GM19397 (cell line): ENCODE measurements around the gene TCAF1.

Source experiments
- ATAC-seq: cut with Tn5 transposase; IDR thresholded peaks from one replicate; pipeline ENCODE4 v1.9.1; 2021; ENCODE audit warnings: mild to moderate bottlenecking, moderate library complexity; ENCODE audit not compliant: unreplicated experiment

The TCAF1 gene, protein sequence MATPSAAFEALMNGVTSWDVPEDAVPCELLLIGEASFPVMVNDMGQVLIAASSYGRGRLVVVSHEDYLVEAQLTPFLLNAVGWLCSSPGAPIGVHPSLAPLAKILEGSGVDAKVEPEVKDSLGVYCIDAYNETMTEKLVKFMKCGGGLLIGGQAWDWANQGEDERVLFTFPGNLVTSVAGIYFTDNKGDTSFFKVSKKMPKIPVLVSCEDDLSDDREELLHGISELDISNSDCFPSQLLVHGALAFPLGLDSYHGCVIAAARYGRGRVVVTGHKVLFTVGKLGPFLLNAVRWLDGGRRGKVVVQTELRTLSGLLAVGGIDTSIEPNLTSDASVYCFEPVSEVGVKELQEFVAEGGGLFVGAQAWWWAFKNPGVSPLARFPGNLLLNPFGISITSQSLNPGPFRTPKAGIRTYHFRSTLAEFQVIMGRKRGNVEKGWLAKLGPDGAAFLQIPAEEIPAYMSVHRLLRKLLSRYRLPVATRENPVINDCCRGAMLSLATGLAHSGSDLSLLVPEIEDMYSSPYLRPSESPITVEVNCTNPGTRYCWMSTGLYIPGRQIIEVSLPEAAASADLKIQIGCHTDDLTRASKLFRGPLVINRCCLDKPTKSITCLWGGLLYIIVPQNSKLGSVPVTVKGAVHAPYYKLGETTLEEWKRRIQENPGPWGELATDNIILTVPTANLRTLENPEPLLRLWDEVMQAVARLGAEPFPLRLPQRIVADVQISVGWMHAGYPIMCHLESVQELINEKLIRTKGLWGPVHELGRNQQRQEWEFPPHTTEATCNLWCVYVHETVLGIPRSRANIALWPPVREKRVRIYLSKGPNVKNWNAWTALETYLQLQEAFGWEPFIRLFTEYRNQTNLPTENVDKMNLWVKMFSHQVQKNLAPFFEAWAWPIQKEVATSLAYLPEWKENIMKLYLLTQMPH

DNA sequence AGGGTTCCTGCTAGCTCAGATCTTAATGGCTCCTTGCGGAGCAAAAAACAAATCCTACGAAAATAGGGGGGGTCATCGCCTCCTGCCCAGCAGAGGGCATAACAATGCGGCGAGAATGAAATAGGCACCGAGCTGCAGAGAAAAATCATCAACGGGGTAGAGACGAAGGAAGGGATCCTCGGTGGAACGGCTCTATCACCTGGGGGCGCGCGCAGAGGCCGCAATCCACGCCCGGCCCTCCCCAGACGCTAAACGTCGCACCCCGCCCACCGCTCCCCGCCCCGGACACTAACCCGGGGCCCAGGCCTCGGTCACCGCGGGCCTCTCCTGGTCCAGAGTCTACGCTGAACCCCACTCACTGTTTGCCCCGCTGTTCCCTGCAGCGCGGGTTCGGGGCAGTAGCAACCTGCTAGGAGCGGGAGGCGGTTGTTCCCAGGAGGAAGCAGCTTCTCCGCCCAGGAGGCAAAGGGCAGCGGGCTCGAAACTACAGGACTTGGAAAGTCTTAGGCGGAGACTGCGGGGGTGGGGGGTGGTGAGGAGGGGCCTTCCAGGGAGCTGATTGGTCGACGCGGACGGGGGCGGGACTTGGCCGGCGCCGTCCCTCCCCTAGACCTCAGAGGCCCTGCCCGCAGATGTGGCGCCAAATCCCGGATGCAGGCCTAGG lies at the start of gene TCAF1:
Gene TCAF1, minus strand, starts transcription at position 509 of the 664 bp plus-strand sequence. CDS start 25,568 bp downstream, outside the sequence.
- ATAC-seq: peak; percentile 94

DNA sequence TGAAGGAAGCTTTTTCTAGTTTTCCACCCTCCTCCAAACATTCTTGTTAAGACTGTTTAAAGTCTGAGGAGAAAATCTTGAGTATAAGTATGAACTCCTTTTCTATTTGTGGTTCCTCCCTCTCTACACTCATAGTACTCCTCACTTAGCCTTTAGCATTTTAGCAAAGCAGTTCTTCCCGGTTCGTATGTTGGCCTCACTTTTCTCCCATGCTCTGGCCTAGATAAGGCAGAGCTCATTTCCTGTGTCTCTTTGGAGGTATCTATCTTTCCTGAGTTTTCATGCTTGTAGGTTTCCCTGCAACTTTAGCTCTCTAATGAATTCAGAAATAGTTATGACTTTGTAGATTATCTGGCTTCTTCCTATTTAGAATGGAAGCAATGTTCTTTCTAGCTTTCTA lies 46.8 kb upstream of the TCAF1 start:
- no peak for ATAC-seq

DNA sequence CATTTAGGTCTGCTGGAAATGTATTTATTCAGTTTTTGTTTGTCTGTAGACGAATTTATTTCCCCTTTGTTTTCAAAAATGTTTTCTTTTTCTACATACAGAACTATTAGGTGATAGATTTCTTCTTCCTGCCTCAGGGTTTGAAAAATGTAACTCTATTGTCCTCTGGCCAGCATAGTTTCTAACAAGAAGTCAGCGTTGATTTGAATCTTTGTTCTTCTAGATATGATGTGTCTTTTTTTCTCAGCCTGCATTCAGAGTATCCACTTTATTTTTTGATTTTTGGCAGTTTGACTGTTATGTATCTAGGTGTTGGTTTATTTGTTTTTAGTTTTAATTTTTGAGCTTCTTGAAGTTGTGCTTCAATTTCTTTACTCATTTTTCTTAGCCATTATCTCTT lies 45.1 kb upstream of the TCAF1 start:
- no peak for ATAC-seq

DNA sequence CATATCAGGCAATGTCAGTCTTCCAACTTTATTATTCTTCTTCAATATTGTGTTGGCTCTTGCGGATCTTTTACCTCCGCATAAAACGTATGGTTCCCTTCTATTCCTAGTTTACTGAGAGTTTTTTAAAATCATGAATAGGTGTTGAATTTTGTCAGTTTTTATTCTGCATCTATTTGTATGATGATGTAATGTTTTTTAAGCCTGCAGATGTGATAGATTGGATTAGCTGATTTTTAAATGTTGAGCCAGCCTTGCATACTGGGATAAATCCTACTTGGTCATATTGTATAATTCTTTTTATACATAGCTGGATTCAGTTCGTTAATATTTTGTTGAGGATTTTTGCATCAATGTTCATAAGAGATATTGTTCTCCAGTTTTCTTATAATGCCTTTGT lies 43.4 kb upstream of the TCAF1 start:
- no peak for ATAC-seq

DNA sequence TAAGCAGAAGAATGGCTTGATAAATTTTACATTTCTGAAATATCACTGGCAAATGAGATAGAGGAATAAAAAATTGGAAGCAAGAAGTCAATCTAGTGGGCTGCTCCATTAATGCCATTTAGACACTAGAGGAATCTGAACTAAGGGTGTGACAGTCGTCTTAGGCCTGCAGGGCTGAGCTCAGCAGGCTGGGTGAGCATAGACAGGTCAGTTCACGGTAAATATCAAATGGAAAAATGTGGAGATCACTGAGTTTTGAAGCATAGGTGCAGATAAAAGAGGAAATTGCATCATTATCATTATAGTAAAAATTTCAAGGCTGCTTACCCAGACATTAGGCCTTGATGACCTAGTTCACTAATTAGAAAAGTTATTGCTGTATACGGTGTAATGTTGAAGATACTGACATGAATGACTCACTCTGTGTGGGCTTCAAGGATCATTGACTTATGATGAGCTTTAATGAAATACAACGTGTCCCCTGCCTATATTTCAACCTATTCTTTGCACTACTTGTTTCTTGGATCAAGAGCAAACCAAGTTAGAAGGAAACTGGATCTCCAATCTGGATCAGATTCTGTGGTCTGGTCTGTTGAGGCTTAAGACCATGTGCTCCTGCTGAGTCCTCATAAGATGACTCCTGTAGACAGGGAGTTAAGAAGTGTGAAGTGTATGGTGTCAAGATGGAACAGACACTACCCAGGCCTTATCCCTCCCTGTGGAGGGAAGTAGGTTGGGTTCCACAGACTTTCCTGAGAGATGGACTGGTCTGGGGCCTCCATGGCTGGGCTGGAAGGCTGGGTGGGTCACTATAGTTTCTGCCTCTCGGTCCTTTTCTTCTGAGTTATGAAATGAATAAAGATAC lies 36.6 kb upstream of the TCAF1 start:
- ATAC-seq: no peak

DNA sequence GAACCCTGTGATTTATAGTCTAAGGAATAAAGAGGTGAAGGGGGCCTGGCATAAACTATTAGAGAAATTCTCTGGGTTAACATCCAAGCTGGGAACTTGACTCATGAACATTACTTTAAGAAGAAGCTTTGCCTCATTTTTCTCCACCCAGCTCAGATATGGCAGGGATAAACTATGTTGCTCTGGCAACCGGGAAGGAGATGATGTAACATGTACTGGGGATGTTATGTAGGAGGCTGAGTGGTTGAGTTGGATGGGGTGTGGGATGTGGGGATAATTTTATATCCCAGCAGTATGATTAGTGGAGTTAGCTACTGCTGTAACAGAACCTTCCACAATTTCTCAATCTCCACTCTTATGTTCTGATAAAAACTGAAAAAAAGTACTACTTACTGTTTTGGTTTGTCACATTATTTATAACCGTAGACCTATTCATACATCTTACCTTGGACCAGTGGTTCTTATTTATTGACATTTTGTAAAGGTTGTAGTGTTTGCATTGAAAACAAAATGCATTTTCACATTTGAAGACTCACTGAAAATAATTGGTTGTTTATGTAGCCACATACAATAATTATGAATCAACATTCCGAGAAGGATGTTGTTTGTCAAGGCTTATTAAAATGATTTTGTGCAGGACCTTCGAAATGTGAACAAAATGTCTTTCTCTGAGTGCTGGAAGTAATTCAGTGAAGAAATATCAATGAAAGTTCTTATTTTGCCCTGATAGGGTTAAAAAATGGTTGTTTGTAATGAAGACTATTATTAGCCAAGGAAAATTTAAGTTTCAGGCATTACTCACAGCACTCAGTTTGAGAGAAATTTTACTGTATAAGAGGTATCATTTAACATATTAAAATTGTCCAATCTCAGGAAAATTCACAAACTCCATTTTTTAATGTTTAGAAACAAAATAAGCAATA lies 34.4 kb upstream of the TCAF1 start:
- no peak for ATAC-seq

DNA sequence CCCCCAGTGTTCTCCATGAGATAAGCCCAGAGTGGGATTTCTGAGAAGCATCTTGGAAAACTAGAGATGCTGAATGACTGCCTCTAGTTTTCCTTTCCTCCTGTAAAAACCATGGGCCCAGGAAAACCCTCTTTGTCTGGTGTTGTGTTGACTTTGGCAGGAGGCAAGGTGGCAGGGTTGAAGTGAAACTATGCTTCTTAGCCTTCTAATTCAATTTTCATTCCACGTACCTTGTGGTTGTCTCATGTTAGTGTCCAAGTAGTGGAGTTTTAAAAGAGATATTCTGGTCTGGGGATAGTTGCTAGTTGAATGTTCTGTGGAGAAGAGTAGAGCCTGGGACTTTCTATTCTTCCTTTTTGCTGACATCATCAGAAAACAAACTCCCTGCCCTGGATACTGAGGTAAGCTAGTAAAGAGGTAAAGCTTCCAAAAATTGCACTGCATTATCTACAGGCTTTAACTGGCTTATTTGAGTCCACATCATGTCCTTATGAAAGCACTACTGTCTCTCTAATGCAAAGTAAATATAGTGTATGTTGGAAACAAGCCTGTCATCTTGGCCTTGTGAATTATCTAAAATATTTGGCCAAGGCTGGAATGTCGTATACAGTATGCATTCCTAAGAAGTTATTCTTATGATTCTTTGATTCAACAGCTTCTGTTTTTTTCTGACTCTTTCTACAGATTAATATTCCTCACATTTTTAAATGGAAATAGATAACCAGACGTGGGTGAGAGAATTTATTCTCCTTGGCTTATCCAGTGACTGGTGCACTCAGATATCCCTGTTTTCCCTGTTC lies 32.8 kb upstream of the TCAF1 start, which contains the start of gene OR2F2:
Gene OR2F2, plus strand, starts transcription at position 708 of the 800 bp plus-strand sequence. Its CDS starts 0 bp downstream, at position 708.
- ATAC-seq: no peak

DNA sequence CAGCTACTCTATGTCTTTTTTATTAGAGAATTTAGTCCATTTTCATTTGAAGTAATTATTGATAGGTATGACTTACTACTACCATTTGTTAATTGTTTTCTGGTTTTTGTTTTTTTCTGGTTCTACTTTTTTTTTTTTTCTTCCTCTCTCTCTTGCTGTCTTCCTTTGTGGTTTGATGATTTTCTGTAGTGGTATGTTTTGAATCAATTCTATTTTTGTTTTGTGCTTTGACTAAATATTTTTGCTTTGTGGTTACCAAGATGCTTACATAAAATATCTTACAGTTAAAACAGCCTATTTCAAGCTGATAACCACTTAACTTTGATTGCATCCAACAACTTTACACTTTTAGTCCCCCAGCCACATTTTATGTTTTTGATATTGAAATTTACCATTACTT lies 29.8 kb upstream of the TCAF1 start:
- no peak for ATAC-seq

DNA sequence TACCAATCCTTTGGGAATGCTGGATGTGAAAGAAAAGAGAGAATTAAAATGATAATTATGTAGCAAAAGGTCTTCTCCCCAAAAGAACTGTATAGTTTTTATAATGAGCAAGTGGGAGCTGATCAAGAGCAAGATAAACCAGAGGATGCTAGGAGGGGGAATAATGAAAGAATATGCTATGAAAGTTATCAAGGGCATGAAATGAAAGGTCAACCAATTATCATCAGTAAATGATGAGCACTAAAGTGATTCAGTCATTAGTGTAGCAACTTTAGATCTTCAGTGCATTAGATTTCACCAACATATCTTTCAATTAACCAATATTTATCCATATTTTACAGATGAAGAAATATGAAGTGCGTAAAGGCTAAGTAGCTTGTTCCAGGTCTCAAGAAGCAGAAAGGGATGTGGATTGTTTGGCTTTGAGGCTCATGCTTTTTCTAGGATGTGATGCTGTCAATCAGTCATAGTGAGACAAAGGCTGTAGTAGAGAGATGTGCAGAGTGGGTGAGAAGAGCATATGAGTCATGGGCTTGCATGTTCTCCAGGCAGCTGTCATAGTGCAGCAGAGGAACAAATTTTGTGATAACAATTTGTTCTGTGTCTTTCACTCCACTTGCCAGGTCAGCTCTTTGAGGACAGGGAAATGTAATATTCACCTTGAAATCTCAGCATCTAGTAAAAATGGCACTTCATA lies 27.4 kb upstream of the TCAF1 start:
- no peak for ATAC-seq

DNA sequence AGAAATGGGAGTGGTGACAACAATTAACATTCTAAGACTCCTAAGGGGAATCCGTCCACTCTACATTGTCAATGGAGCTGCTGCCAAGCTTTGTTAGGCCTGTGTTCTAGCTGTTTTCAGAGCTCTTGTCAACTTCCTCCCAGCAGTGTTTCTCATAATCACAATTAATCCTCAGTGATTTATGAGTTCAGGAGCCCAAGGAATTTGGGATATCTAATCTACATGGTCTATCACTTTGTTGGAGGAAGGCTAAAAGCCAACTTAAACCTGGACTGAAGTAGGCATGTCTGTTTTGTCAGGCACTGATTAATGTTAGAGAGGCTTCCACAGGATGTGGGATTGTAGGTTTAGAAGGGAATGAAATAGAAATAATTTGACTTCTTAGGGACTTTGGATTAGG lies 22.9 kb upstream of the TCAF1 start:
- ATAC-seq: no peak

DNA sequence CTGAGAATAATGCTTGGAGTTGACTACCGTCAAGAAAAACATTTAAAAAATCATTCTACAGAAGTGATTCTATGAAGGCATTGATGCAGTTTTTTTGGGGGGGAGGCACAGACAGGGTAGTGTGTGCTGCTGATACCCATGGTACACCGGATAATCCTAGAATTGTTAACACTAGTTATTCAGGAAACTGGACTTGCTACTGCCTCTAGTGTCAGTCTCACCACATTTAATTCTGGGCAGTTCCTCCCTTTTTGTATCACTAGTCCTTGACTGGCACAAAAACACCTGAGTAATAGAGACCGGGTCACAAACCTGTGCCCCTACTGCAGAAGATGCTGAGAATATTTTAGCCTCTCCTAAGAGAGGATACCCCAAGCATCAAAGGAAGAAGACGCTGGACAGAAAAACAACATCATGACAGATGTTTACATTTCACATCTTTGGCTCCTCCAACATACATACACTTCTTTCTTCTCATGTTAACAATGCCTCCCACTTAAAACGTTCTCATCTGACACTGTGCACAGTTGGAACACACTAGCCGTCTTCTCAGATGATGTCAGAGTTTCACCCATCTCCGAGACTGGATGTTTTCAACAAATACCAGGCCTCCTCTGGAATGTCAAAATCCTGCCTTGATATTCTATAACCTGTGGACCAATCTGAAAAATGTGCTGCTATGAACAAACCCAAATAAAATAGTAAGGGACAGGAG lies 13.1 kb upstream of the TCAF1 start:
- no peak for ATAC-seq

DNA sequence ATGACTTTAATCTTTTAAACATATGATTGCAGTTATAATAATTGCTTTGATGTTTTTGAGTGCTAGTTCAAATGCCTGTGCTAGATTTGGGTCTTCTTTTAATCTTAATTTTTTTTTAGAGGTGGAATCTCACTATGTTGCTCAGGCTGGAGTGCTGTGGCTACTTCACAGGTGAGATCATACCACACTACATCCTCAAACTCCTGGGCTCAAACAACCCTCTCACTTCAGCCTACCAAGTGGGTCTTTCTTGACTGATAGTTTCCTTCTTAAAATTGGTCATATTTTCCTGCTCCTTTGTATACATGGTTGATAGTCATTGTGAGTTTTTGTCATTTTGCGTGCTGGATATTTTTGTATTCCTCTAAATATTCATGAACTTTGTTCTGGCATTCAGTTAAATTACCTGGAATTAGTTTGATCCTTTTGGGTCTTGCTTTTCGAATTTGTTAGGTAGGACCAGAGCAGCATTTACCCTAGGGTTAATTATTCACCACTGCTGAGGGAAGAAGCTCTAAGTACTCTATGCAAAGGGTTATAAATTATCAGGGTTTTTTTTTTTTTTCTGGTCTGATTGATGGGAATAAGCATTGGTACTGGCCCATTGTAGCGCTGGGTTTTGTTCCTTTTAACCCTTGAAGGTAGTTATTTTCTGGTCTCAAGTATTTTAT lies 12.1 kb upstream of the TCAF1 start:
- ATAC-seq: no peak

DNA sequence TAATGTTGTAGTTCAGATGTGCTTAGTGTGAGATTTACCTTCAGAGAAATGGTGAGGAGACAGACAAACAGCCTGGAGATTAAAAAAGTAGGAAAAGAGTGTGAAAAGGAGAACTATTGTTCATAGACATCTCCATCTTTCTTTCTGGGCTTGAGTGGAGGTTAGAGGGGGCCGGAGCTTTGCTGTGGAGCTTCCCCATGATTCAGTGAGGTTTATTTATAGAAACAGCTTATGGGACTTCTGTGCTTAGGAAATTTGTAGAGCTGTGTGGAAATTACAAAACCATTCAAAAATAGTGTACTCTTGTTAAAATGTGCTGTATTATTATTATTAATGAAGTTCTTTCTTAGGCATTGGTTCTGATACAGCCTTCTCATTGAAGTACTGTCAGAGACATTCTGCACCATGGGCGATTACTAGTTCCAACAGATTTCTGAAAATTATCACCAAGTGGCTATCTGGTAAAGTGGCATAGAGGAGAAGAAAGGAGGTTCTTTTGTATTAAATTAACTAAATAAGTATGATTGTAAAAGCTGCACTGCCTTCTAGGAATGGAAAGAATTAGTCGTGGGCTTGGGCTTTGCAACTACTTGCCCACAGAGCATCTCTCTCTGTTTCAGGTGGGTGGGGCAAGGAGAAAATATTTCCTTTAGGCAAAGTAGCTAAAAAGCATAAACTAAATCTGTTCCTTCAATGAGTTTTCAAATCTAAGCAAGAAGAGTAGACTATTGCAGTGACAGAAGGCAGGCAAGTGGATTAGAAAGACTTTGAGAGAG lies 8.7 kb upstream of the TCAF1 start:
- ATAC-seq: no peak

DNA sequence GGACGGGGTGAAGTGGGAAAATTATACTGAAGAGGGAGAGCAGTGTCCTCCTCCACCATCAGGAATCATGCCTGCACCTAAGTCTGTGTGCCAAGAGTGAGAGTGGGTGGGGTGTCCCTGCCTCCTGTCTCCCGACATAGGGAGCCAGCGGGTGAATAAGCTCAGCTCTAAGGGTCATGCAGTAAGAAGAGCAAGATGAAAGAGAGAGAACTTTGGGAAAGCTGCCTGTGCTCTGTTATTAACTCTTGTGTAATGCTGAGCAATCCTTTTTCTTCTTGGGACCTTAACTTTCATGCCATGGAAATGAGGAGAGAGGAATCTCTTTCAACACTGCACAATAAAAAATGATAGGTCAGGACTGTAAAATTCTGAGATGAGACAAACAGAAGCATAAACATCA lies 7.9 kb upstream of the TCAF1 start:
- ATAC-seq: no peak

DNA sequence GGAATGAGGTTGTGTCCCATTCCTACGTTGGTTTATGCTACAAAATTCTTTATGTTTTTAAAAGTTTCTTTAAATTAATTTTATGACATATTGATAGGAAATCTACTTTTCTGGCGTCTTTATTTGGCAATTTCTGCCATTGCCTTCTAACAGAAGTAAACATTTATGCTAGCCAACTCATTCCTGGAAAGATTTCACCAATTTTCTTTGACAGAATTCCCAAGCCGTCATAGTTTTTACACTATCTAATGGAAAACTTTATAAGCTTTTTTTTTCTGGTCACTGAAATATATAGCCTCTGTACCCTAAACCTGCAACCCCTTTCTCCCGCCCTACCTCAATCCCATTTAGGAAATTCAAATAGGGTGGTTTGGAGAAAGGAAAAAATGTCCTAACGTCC lies 6.1 kb upstream of the TCAF1 start:
- ATAC-seq: no peak

DNA sequence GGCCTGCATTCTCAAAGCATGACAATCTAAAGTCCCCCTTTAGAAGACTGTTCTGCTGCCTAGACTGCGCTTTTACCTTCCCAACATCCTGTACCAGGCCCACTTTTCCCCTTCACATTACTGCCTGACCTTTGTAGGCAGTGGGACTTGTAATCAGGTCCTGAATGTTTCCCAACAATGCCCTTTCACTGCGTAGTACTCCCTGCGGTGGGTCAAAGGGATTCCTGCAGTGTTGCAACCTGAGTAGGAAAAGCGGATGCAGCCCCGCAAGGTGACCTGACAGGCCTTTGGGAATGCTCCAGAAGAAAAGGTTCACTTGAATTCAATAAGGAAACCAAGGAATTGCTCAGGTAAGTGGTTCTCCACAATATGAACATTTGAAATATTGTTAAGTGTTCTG lies 4.9 kb upstream of the TCAF1 start:
- ATAC-seq: no peak
